NCI-H345 (cell line): Measurements from ENCODE around the gene PRAMEF13.
"Not testable (repeated sequence)": the region's sequence is repeated elsewhere in the genome, so short reads cannot be mapped to it uniquely, and the experiment has no call there.

Experiments used
- DNase-seq: peaks from one replicate; lab custom pipeline; 2025; lab: John Stamatoyannopoulos, UW

The PRAMEF13 gene

GRCh38 chr1:13201309-13201708 lies at the start of gene PRAMEF13:
TSS of gene PRAMEF13 (minus strand) at chr1:13201409. CDS start at chr1:13199589, 1,820 bp downstream.
- not testable (repeated sequence) for DNase-seq

- DNase-seq, result not testable (repeated sequence)
Observed at GRCh38 chr1:13247122-13247521, 45.9 kb upstream of the PRAMEF13 start.

GRCh38 chr1:13246554-13246871 lies 45.3 kb upstream of the PRAMEF13 start:
- not testable (repeated sequence) for DNase-seq

GRCh38 chr1:13245841-13246553 lies 44.8 kb upstream of the PRAMEF13 start:
- not testable (repeated sequence) for DNase-seq

- DNase-seq, result not testable (repeated sequence)
Observed at GRCh38 chr1:13243536-13244263, 42.5 kb upstream of the PRAMEF13 start.

DNA sequence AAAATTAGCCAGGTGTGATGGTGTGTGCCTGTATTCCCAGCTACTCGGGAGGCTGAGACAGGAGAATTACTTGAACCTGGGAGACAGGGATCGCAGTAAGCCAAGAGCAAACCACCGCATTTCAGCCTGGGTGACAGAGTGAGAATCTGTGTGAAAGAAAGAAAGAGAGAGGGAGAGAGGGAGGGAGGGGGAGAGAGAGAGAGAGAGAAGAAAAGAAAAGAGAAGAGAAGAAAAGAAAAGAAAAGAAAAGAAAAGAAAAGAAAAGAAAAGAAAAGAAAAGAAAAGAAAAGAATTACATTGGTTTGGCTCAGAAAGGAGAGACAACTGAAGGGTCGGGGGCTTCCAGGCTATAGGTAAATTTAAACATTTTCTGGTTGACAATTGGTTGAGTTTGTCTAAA lies 38.4 kb upstream of the PRAMEF13 start:
- DNase-seq, result not testable (repeated sequence)

DNA sequence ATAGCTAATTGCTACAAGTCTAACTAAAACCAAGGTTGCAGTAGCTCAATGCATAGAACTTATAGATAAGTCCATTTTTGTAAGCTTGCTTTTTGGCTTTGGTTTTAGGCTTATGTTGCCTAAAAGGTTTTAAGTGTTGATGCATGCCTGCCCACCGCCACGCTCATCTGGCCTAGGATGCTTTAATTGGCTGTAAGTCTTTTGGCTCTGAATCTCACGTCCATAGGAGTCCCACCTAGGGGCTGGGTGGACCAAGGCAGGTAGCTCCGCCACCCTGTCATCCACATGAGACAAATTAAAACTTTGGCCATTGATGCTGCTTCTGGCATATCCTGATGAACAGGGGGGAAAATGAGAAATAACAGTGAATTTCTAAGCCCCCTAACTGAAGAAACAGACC lies 36.4 kb upstream of the PRAMEF13 start:
- DNase-seq, result not testable (repeated sequence)

DNA sequence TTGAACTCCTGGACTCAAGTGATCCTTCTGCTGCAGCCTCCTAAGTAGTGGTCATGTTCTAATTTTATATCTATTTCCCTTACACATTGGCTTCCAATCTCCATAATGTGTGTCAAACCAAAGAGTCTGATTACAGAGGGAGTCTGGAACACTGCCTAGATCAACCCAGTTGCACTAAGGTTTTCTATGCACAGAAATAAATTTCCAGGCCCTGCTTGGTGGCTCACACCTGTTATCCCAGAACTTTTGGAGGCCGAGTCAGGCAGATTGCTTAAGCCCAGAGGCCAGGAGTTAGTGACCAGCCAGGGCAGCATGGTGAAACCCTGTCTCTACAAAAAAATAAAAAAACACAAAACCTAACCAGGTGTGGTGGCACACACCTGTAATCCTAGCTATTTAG lies 32.8 kb upstream of the PRAMEF13 start:
- DNase-seq, result not testable (repeated sequence)

DNA sequence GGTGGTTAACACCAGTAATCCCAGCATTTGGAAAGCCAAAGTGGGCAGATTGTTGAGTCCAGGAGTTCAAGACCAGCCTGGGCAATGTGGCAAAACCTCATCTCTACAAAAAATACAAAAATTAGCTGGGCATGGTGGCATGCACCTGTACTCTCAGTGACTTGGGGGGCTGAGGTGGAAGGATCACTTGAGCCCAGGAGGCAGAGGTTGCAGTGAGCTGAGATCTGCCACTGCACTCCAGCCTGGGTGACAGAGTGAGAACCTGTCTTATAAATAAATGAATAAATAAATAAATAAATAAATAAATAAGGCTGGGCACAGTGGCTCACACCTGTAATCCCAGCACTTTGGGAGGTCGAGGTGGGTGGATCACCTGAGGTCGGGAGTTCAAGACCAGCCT lies 30.8 kb upstream of the PRAMEF13 start:
- DNase-seq, result not testable (repeated sequence)

GRCh38 chr1:13231061-13231750 lies 30.0 kb upstream of the PRAMEF13 start:
- not testable (repeated sequence) for DNase-seq

DNA sequence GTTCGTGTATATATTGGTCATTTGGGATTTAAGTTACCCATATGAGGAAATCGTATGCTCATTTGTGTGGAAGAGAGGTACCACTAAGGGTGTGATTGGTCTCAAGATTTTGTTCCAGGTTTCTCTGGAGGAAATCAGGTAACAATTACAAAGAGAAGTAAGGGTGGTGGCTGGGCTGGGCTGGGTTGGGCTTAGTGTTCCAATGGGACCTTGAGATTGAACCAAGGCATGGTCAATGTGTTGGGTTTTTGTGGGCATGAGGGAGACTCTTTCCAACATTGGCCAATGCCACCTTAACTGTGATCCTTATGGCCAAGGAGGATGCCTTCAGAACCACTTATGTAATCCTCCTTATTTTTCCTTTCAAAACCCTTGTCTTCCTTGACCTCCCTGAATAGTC lies 29.4 kb upstream of the PRAMEF13 start:
- DNase-seq, result not testable (repeated sequence)

DNA sequence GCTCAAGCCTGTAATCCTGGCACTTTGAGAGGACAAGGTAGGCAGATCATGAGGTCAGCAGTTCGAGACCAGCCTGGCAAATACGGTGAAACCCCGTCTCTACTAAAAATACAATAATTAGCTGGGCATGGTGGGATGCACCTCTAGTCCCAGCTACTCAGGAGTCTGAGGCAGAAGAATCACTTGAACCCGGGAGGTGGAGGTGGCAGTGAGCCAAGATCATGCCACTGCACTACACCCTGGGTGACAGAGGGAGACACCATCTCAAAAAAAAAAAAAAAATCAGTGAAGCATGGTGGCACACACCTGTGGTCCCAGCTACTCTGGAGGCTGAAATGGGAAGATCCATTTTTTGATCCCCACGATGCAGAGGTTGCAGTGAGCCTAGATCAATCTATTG lies 28.9 kb upstream of the PRAMEF13 start:
- not testable (repeated sequence) for DNase-seq

GRCh38 chr1:13228343-13228781 lies 27.2 kb upstream of the PRAMEF13 start:
- DNase-seq, result no peak

- not testable (repeated sequence) for DNase-seq
Observed at GRCh38 chr1:13227271-13228055, 26.3 kb upstream of the PRAMEF13 start.

DNA sequence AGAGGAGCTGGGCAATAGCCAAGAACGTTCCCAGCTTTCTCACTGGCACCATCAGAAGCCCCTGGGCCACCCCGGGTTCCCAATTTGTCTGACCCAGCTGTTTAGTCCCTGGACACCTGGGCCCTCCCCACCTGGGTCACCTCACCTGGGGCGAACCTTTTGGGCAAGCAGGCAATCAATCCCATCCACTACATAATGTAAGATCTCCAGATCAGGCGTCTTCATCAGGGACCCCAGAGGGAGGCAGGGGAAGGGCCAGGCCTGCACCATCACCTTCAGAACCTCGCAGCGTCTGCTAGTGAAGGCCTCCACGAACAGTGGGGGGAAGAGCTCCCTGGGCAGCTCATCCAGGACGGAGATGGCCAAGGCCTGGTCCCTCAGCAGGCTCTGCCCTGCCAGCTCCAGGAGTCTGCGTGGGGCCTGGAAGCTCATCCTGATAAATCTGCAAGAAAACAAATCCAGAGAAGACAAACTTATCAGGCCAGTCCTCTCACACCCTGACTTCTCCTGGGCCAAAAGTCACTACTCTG lies 24.5 kb upstream of the PRAMEF13 start, which contains the start of gene PRAMEF18:
Gene PRAMEF18 (minus strand): TSS at position 480 of the 530 bp plus-strand sequence. CDS start 48 bp downstream, at position 432.
- not testable (repeated sequence) for DNase-seq

DNA sequence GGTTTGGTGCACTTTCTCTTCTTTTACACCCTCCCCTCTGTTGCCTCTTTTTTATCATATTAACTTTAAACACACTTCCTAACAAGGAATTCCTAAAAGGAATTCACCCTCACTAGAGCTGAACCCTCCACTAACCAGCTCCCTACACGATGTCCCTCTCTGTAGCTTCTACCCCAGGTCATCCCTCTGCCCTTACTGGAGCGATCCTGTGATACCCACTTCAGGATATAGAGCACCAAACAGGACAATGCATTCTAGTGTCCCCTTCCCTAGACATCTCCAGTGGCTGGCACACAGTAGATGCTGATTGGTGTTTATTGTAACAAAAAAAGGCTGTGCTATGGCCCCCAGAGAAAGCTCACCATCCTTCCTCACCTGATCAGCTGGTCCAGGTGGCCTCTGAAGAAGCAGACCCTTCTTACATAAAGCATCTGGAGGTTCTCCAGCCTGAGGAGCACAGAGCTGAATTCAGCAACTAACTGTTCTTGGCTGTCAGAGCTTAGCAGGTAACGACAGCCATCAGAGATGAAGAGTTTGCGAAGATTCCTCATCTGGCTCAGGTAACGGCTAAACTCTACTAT lies 23.4 kb upstream of the PRAMEF13 start:
- DNase-seq, result no peak

- not testable (repeated sequence) for DNase-seq
Observed at GRCh38 chr1:13222788-13223187, 21.6 kb upstream of the PRAMEF13 start.

- not testable (repeated sequence) for DNase-seq
Observed at GRCh38 chr1:13219203-13219602, 18.0 kb upstream of the PRAMEF13 start.

GRCh38 chr1:13216619-13217018 lies 15.4 kb upstream of the PRAMEF13 start:
- not testable (repeated sequence) for DNase-seq

DNA sequence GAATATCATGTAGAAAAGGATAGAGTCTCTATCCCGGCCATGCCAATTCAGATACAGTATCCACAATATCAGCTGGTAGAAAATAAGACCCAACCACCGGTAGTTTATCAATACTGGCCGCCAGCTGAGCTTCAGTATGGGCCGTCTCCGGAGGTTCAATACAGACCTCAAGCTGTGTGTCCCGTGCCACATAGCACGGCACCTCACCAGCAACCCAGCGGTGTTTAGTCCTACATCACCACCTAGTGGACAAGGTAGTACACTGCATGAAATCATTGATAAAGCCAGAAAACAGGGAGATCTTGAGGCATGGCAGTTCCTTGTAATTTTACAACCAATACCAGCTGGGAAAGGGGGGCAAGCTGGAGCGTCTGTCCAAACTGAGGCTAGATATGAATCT lies 7.5 kb upstream of the PRAMEF13 start:
- not testable (repeated sequence) for DNase-seq

DNA sequence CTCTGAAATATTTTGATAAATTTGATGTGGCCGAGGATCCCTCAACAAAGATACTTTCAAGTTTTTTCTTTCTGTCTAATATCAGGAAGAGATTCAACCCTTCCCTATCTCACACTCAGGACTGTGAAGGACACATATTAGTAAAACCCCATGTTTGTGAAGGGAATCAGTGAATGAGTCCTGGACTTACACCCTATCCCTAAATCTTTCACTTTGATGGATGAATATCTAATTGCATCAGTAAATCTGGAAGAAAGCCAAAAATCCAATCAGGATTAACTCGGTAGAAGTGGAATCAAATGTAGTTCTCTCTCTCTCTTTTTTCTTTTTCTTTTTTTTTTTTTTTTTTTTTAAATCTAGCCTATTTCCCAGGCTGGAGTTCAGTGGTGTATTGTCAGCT lies 29.7 kb downstream of the PRAMEF13 start, which contains the start of gene PRAMEF9:
Gene PRAMEF9 (plus strand): TSS at position 301 of the 400 bp plus-strand sequence. CDS start 3,433 bp downstream, outside the sequence.
- DNase-seq, result not testable (repeated sequence)
